ENCODE results near the gene VAV2.
A peak's percentile ranks its signal among the peaks of the same experiment; 100 is the strongest.
"Not testable (repeated sequence)": the region's sequence is repeated elsewhere in the genome, so short reads cannot be mapped to it uniquely, and the experiment has no call there.

Gene VAV2

GRCh38 chr9:133989625-133990365 lies 2.3 kb downstream of the VAV2 start:
- Histone ChIP-seq H3K4me2 (ENCODE audit: low read depth, low read length, poor library complexity, severe bottlenecking) (peak overlapping the region; percentile 87), H3K27me3 (ENCODE audit: low read length) (no peaks in the 10 kb centered on the region), H3K9me2 (replicated peaks; ENCODE audit: insufficient read depth, low read length) (no peaks in the 10 kb centered on the region), H3K36me3 (ENCODE audit: low read length) (no peaks in the 10 kb centered on the region), H3K9me3 (ENCODE audit: insufficient read depth, low read length) (no peaks in the 10 kb centered on the region), H4K20me1 (ENCODE audit: low read depth, low read length) (peaks cover 4% of the 10 kb centered on the region; the same call in 1 of the 2 replicates), H2AFZ (ENCODE audit: low read depth, low read length, severe bottlenecking) (no peak overlapping the region), H3K79me2 (ENCODE audit: insufficient read depth, low read length) (peaks cover 66% of the 10 kb centered on the region), H3K27ac (ENCODE audit: low read depth, low read length) (peak overlapping the region; percentile 75), H3K4me3 (ENCODE audit: insufficient read depth, low read length, poor library complexity, severe bottlenecking) (peak overlapping the region; percentile 80), H3K9ac (ENCODE audit: low read length) (peak overlapping the region; percentile 83), H3F3A (ENCODE audit: insufficient read depth) (no peaks in the 10 kb centered on the region)
- TF ChIP-seq EZH2phosphoT487 (conservative IDR thresholded peaks at IDR 0.05; ENCODE audit: low read length) = no peak
- TF ChIP-seq, protein P1, sequence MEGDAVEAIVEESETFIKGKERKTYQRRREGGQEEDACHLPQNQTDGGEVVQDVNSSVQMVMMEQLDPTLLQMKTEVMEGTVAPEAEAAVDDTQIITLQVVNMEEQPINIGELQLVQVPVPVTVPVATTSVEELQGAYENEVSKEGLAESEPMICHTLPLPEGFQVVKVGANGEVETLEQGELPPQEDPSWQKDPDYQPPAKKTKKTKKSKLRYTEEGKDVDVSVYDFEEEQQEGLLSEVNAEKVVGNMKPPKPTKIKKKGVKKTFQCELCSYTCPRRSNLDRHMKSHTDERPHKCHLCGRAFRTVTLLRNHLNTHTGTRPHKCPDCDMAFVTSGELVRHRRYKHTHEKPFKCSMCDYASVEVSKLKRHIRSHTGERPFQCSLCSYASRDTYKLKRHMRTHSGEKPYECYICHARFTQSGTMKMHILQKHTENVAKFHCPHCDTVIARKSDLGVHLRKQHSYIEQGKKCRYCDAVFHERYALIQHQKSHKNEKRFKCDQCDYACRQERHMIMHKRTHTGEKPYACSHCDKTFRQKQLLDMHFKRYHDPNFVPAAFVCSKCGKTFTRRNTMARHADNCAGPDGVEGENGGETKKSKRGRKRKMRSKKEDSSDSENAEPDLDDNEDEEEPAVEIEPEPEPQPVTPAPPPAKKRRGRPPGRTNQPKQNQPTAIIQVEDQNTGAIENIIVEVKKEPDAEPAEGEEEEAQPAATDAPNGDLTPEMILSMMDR (IDR thresholded peaks at IDR 0.05; ENCODE audit: insufficient read depth, low read length, poor library complexity, severe bottlenecking) = no peak

GRCh38 chr9:133988771-133989170 lies 3.4 kb downstream of the VAV2 start:
- not testable (repeated sequence) for H3K9me2 ChIP-seq (replicated peaks; ENCODE audit: insufficient read depth, low read length); H3K4me2 ChIP-seq (ENCODE audit: low read depth, low read length, poor library complexity, severe bottlenecking); H3K4me3 ChIP-seq (ENCODE audit: insufficient read depth, low read length, poor library complexity, severe bottlenecking); H3K9me3 ChIP-seq (ENCODE audit: insufficient read depth, low read length); H3K27me3 ChIP-seq (ENCODE audit: low read length); H3K36me3 ChIP-seq (ENCODE audit: low read length); H3K27ac ChIP-seq (ENCODE audit: low read depth, low read length); H3K9ac ChIP-seq (ENCODE audit: low read length); H3F3A ChIP-seq (ENCODE audit: insufficient read depth); H2AFZ ChIP-seq (ENCODE audit: low read depth, low read length, severe bottlenecking); H4K20me1 ChIP-seq (ENCODE audit: low read depth, low read length)
- H3K79me2 ChIP-seq (ENCODE audit: insufficient read depth, low read length) = peaks cover 75% of the 10 kb centered on the region

DNA sequence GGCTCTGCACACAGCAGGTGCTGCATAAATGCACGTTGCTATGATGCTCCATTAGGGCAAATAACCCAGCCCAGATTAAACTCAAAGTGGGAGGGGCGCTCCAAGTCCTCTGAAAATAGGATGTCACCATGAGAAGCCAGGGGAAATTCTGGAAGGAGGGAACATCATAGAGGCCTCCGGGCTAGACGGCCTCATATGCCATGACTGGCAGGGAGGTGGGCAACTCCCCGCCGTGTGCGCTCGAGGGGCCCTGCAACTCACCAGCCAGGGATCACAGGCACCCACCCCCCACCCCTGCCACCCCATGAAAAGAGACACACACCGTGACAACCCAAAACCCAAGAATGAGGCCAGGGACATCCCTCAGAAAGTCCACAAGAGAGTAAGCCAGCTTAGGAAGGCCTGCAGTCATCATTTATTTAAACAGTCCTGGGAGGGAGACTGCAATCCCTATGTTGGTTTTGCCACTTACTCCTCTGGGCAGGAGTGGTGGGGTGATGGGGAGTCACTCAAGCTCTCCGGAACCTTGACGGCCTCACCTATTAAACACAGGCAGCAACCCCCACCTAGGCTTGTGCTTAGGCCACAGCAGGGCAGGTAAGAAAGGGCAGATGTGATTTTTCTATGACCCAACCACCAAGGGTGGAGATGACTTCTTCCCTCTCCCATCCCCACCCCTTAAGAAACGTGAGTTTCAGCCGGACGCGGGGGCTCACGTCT lies 4.0 kb downstream of the VAV2 start:
- Histone ChIP-seq H2AFZ (ENCODE audit: low read depth, low read length, severe bottlenecking) (no peak overlapping the region), H3K9me2 (replicated peaks; ENCODE audit: insufficient read depth, low read length) (no peaks in the 10 kb centered on the region), H3K27me3 (ENCODE audit: low read length) (no peaks in the 10 kb centered on the region), H3K36me3 (ENCODE audit: low read length) (no peaks in the 10 kb centered on the region), H4K20me1 (ENCODE audit: low read depth, low read length) (peaks cover 4% of the 10 kb centered on the region; the same call in 1 of the 2 replicates), H3F3A (ENCODE audit: insufficient read depth) (peaks cover 1% of the 10 kb centered on the region; the same call in 1 of the 2 replicates), H3K9ac (ENCODE audit: low read length) (no peak overlapping the region), H3K4me3 (ENCODE audit: insufficient read depth, low read length, poor library complexity, severe bottlenecking) (no peak overlapping the region), H3K9me3 (ENCODE audit: insufficient read depth, low read length) (no peaks in the 10 kb centered on the region), H3K79me2 (ENCODE audit: insufficient read depth, low read length) (peaks cover 80% of the 10 kb centered on the region), H3K27ac (ENCODE audit: low read depth, low read length) (no peak overlapping the region), H3K4me2 (ENCODE audit: low read depth, low read length, poor library complexity, severe bottlenecking) (no peak overlapping the region)
- TF ChIP-seq, protein P1 (IDR thresholded peaks at IDR 0.05; ENCODE audit: insufficient read depth, low read length, poor library complexity, severe bottlenecking) = no peak
- TF ChIP-seq EZH2phosphoT487 (conservative IDR thresholded peaks at IDR 0.05; ENCODE audit: low read length) = no peak

DNA sequence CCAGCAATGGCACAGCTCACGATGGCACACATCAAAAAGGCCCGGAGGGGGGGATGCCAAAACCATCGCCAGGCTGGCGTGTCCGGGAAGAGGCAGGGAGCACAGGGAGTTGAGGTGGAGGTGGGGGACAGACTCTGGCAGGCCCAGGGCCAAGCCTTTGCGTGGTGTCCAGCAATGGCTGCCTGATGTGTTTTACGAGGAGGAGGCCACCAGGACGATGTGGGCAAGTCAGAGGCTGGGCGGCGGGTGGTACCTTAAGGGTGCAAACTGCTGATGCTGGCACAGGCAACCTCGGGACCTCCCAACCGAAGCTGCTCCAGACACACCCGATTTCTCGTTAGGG lies 4.7 kb downstream of the VAV2 start:
- no peak overlapping the region for H3K4me2 ChIP-seq (ENCODE audit: low read depth, low read length, poor library complexity, severe bottlenecking)

More for the DNA sequence above, 4.7 kb downstream of the VAV2 start:
- Histone ChIP-seq H3F3A (ENCODE audit: insufficient read depth) (peaks cover 8% of the 10 kb centered on the region), H3K9ac (ENCODE audit: low read length) (no peak overlapping the region), H3K36me3 (ENCODE audit: low read length) (no peaks in the 10 kb centered on the region), H3K79me2 (ENCODE audit: insufficient read depth, low read length) (peaks cover 87% of the 10 kb centered on the region), H2AFZ (ENCODE audit: low read depth, low read length, severe bottlenecking) (no peak overlapping the region), H3K9me2 (replicated peaks; ENCODE audit: insufficient read depth, low read length) (no peaks in the 10 kb centered on the region), H3K27me3 (ENCODE audit: low read length) (no peaks in the 10 kb centered on the region), H4K20me1 (ENCODE audit: low read depth, low read length) (peaks cover 4% of the 10 kb centered on the region; the same call in 1 of the 2 replicates), H3K9me3 (ENCODE audit: insufficient read depth, low read length) (no peaks in the 10 kb centered on the region), H3K4me3 (ENCODE audit: insufficient read depth, low read length, poor library complexity, severe bottlenecking) (no peak overlapping the region), H3K27ac (ENCODE audit: low read depth, low read length) (no peak overlapping the region)
- TF ChIP-seq, protein P1 (IDR thresholded peaks at IDR 0.05; ENCODE audit: insufficient read depth, low read length, poor library complexity, severe bottlenecking) = no peak
- no peak for TF ChIP-seq EZH2phosphoT487 (conservative IDR thresholded peaks at IDR 0.05; ENCODE audit: low read length)
